Activated T-helper 1 cell treated with anti-CD3 and anti-CD28 coated beads, Interleukin-12 subunit alpha, Interleukin-12 subunit beta, Interleukin-2, Interleukin-4 antibody, amounts not matched to agents 30 ng/mL and 10 ng/mL and 1 ng/mL, durations not matched to agents 14 hours and 24 hours and 36 hours (primary cell): ENCODE measurements around the gene NT5C3A. TPM values are rescaled to one million over a fixed set of nuclear protein-coding genes. Genes with fewer than 3 reads are reported as not detected.
A peak's percentile ranks its signal among the peaks of the same experiment; 100 is the strongest.
"Not testable (repeated sequence)": the region's sequence is repeated elsewhere in the genome, so short reads cannot be mapped to it uniquely, and the experiment has no call there.

Experiments
- DNase-seq: peaks from one replicate; pipeline ENCODE4 v3.0.0; 2021; ENCODE audit warnings: low spot score
- H3K27ac Mint-ChIP-seq: one replicate; pipeline ENCODE4 v1.8.0; 2021; ENCODE audit warnings: mild to moderate bottlenecking, mixed read lengths
- H3K27me3 Mint-ChIP-seq: one replicate; pipeline ENCODE4 v1.8.0; 2022; ENCODE audit warnings: mild to moderate bottlenecking, moderate library complexity, mixed read lengths; ENCODE audit not compliant: insufficient read depth
- H3K36me3 Mint-ChIP-seq: one replicate; pipeline ENCODE4 v1.8.0; 2021; ENCODE audit warnings: low read depth, mixed read lengths
- H3K4me1 Mint-ChIP-seq: one replicate; pipeline ENCODE4 v1.8.0; 2021; ENCODE audit warnings: low read depth, mixed read lengths
- H3K4me3 Mint-ChIP-seq: one replicate; pipeline ENCODE4 v1.8.0; 2021; ENCODE audit warnings: mild to moderate bottlenecking, moderate library complexity, mixed read lengths
- H3K9me3 Mint-ChIP-seq: one replicate; pipeline ENCODE4 v1.8.0; 2021; ENCODE audit warnings: mixed read lengths
- intact Hi-C: fragments of 100-400 bp; cut with micrococcal nuclease; formaldehyde crosslinking; loops from one replicate; pipeline ENCODE4 v1.15.1; 2024
- total RNA-seq: library from RNA; stranded (reverse); gene quantifications from 2 replicates; pipeline ENCODE4 v1.2.3, GENCODE V29; 2022

NT5C3A gene
- total RNA-seq, 1 donor from 2014 or later: 43.9 TPM

- H3K27ac Mint-ChIP-seq, H3K4me3 Mint-ChIP-seq, H3K36me3 Mint-ChIP-seq, intact Hi-C loops, H3K27me3 Mint-ChIP-seq, DNase-seq, H3K9me3 Mint-ChIP-seq, H3K4me1 Mint-ChIP-seq: not testable (repeated sequence)
These were observed 85.4 kb downstream of the NT5C3A start for GRCh38 chr7:32977159-32977558.

GRCh38 chr7:32971967-32972366, 90.6 kb downstream of the NT5C3A start:
- DNase-seq, H3K36me3 Mint-ChIP-seq, H3K9me3 Mint-ChIP-seq, H3K4me3 Mint-ChIP-seq, intact Hi-C loops, H3K27me3 Mint-ChIP-seq, H3K4me1 Mint-ChIP-seq, H3K27ac Mint-ChIP-seq: not testable (repeated sequence)

- H3K27ac Mint-ChIP-seq, H3K9me3 Mint-ChIP-seq, DNase-seq, H3K4me3 Mint-ChIP-seq, H3K4me1 Mint-ChIP-seq, H3K27me3 Mint-ChIP-seq, intact Hi-C loops, H3K36me3 Mint-ChIP-seq: not testable (repeated sequence)
These were observed 95.4 kb downstream of the NT5C3A start for GRCh38 chr7:32967268-32967582.

- H3K4me3 Mint-ChIP-seq, H3K9me3 Mint-ChIP-seq, H3K4me1 Mint-ChIP-seq, H3K27ac Mint-ChIP-seq, H3K36me3 Mint-ChIP-seq, DNase-seq, H3K27me3 Mint-ChIP-seq, intact Hi-C loops: not testable (repeated sequence)
These were observed 95.9 kb downstream of the NT5C3A start for GRCh38 chr7:32966489-32967267.

- H3K4me3 Mint-ChIP-seq: peak overlapping the region; percentile 67
- intact Hi-C loops: loop anchor here (1.0 to 2.0 kb wide), 2 partner anchors 86 to 142 kb away; no protein-coding TSS in a partner anchor
- not testable (repeated sequence) for H3K4me1 Mint-ChIP-seq, DNase-seq, H3K9me3 Mint-ChIP-seq, H3K27ac Mint-ChIP-seq, H3K36me3 Mint-ChIP-seq
- peaks cover 14% of the 10 kb centered on the region for H3K27me3 Mint-ChIP-seq
These were observed 98.0 kb downstream of the NT5C3A start for GRCh38 chr7:32964461-32965159.

Other genes with a start within 250 kb of the NT5C3A start
- gene KBTBD2, start 171.0 kb downstream of the NT5C3A start, total RNA-seq: 29.0 and 34.0 TPM in 2 replicates
- 0.52 and 2.4 TPM in 2 replicates for gene FKBP9, start 105.3 kb downstream of the NT5C3A start, total RNA-seq
- gene RP9, start 46.6 kb upstream of the NT5C3A start, total RNA-seq: 22.6 and 23.6 TPM in 2 replicates
- gene BBS9, start 66.8 kb upstream of the NT5C3A start, total RNA-seq: 3.8 and 6.3 TPM in 2 replicates